Lower leg skin (tissue), 3 donors: ENCODE measurements around the gene BIRC6.

ENCODE experiments used
- POLR2A ChIP-seq, 2 donors: fragments of 450-650 bp; IDR thresholded peaks; one replicate each; pipeline ENCODE4 v1.6.1; 2016 to 2017; ENCODE audit warnings: antibody characterized with exemption in 2 of 2, mild to moderate bottlenecking in 1 of 2, moderate library complexity in 1 of 2
- TF ChIP-seq, protein P1 (sequence below), 3 donors: fragments of 450-650 bp; IDR thresholded peaks; one replicate each; pipeline ENCODE4 v1.5.1; 2016; ENCODE audit warnings: antibody characterized with exemption in 3 of 3, mild to moderate bottlenecking in 3 of 3, moderate library complexity in 2 of 3

DNA sequence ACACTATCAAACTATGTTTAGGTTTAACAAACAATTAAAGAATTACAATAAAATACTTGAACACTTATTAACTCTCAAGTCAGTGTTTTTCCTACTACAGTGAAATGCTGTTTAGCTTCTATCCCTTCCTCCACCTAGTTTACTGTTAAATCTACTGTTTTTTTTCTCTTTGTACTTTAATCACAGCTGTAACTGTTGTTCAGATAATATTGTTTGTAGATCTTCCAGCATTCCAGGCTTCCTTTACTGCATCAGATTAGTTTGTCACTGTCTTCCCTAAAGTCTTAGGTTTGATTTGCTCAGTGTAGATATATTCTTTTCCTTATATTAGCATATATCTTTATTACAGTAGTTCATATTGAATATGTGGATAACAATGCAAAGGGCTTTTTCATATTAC, 22.5 kb downstream of the BIRC6 start:
- TF ChIP-seq, protein P1, sequence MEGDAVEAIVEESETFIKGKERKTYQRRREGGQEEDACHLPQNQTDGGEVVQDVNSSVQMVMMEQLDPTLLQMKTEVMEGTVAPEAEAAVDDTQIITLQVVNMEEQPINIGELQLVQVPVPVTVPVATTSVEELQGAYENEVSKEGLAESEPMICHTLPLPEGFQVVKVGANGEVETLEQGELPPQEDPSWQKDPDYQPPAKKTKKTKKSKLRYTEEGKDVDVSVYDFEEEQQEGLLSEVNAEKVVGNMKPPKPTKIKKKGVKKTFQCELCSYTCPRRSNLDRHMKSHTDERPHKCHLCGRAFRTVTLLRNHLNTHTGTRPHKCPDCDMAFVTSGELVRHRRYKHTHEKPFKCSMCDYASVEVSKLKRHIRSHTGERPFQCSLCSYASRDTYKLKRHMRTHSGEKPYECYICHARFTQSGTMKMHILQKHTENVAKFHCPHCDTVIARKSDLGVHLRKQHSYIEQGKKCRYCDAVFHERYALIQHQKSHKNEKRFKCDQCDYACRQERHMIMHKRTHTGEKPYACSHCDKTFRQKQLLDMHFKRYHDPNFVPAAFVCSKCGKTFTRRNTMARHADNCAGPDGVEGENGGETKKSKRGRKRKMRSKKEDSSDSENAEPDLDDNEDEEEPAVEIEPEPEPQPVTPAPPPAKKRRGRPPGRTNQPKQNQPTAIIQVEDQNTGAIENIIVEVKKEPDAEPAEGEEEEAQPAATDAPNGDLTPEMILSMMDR (IDR thresholded peaks at IDR 0.05), result no peak
- TF ChIP-seq POLR2A (IDR thresholded peaks at IDR 0.05), result no peak
